Stimulated activated CD4-positive, alpha-beta T cell treated with anti-CD3 and anti-CD28 coated beads, Interleukin-2, amount 100 ng/mL, for 4 hours (primary cell): Measurements from ENCODE around the gene LCK.

Experiments
- DNase-seq: peaks from one replicate; pipeline ENCODE4 v3.0.0-alpha.2; 2020; ENCODE audit warnings: low read depth

Gene LCK

GRCh38 chr1:32250893-32251716 is at the start of gene LCK:
LCK (plus strand) TSS chr1:32251265; CDS start chr1:32274330, 23,065 bp downstream.
- peak; percentile 50 for DNase-seq

GRCh38 chr1:32204943-32205361 is 46.1 kb upstream of the LCK start:
- DNase-seq, result no peak

GRCh38 chr1:32205401-32206370 is 45.4 kb upstream of the LCK start, which contains the start of gene IQCC:
IQCC (plus strand) TSS chr1:32205671; CDS start chr1:32205682, 11 bp downstream.
- DNase-seq, result peak; percentile 78

GRCh38 chr1:32208469-32208868 is 42.6 kb upstream of the LCK start:
- no peak for DNase-seq

- no peak for DNase-seq
These were observed 42.2 kb upstream of the LCK start, which contains the start of gene DCDC2B for GRCh38 chr1:32208891-32209328. DCDC2B (plus strand) TSS chr1:32209089; CDS start chr1:32209094, 5 bp downstream.

GRCh38 chr1:32215629-32216480 is 35.2 kb upstream of the LCK start:
- DNase-seq, result peak; percentile 46

- DNase-seq, result no peak
These were observed 34.5 kb upstream of the LCK start for GRCh38 chr1:32216566-32216965.

GRCh38 chr1:32219022-32219421 is 32.0 kb upstream of the LCK start:
- no peak for DNase-seq

- no peak for DNase-seq
These were observed 30.1 kb upstream of the LCK start for GRCh38 chr1:32220746-32221580.

GRCh38 chr1:32221581-32221979 is 29.5 kb upstream of the LCK start:
- DNase-seq, result no peak

- DNase-seq, result peak; percentile 90
These were observed 28.9 kb upstream of the LCK start, which contains the start of the genes EIF3I and TMEM234 for GRCh38 chr1:32221980-32222755. EIF3I (plus strand) TSS chr1:32222407; CDS start chr1:32222442, 35 bp downstream. TMEM234 (minus strand) TSS chr1:32222353; CDS start chr1:32222322, 31 bp downstream.

- DNase-seq, result no peak
These were observed 27.4 kb upstream of the LCK start for GRCh38 chr1:32223683-32224082.

- no peak for DNase-seq
These were observed 26.8 kb upstream of the LCK start for GRCh38 chr1:32224285-32224684.

- no peak for DNase-seq
These were observed 22.3 kb upstream of the LCK start for GRCh38 chr1:32228771-32229170.

GRCh38 chr1:32231843-32232432 is 19.1 kb upstream of the LCK start:
- no peak for DNase-seq

GRCh38 chr1:32232558-32233304 is 18.3 kb upstream of the LCK start:
- DNase-seq, result no peak

GRCh38 chr1:32234792-32235191 is 16.3 kb upstream of the LCK start:
- no peak for DNase-seq

GRCh38 chr1:32239337-32239736 is 11.7 kb upstream of the LCK start:
- DNase-seq, result no peak

GRCh38 chr1:32239790-32240139 is 11.3 kb upstream of the LCK start:
- no peak for DNase-seq
